ENCODE data around the gene NLGN4Y. TPM values are rescaled to one million over a fixed set of nuclear protein-coding genes. Genes with fewer than 3 reads are reported as not detected.

Gene NLGN4Y
- total RNA-seq, 1 experiment from 2014 or later = not detected

DNA sequence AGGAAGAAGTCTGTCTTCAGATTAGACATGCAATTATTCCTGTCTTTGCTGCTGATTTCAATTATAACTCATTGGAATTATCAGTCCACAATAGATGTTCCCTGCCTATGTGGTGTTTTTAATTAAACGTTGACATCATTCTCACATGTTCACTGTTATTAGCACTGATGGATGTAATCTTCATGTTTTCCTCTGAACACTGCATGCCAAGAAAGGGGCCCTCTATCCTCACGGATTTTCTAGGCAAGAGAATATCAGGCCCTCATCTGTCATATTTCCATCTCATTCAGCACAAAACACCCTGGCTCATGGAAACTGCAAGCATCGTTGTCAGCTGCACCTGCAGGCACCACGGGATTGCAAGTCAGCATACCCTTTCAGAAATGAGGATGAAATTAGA lies 224.0 kb downstream of the NLGN4Y start:
- Histone ChIP-seq H3K9me3 (ENCODE audit: control insufficient read depth, insufficient read depth, low read depth, low read length) (no peaks in the 10 kb centered on the region), H3K36me3 (ENCODE audit: control insufficient read depth, insufficient read depth, low read length) (no peaks in the 10 kb centered on the region), H3K4me1 (ENCODE audit: control insufficient read depth, insufficient read depth, low read length) (no peaks in the 10 kb centered on the region), H3K4me3 (ENCODE audit: low read depth in 2 of 2, low read length in 2 of 2) (no peak overlapping the region), H3K27me3 (ENCODE audit: control insufficient read depth, insufficient read depth, low read length) (no peaks in the 10 kb centered on the region), H3K27ac (ENCODE audit: low read length) (no peak overlapping the region)
- ATAC-seq (no peak), DNase-seq (ENCODE audit: low read depth, low spot score) (no peak)
- BruUV-seq (replicated peaks) = no TSS peak
- ChIA-PET CTCF (no interaction called here), POLR2A (no interaction called here)
- intact Hi-C loops (cut with micrococcal nuclease; ENCODE audit: unreplicated experiment) = no loop called here
- TF ChIP-seq, protein P1, sequence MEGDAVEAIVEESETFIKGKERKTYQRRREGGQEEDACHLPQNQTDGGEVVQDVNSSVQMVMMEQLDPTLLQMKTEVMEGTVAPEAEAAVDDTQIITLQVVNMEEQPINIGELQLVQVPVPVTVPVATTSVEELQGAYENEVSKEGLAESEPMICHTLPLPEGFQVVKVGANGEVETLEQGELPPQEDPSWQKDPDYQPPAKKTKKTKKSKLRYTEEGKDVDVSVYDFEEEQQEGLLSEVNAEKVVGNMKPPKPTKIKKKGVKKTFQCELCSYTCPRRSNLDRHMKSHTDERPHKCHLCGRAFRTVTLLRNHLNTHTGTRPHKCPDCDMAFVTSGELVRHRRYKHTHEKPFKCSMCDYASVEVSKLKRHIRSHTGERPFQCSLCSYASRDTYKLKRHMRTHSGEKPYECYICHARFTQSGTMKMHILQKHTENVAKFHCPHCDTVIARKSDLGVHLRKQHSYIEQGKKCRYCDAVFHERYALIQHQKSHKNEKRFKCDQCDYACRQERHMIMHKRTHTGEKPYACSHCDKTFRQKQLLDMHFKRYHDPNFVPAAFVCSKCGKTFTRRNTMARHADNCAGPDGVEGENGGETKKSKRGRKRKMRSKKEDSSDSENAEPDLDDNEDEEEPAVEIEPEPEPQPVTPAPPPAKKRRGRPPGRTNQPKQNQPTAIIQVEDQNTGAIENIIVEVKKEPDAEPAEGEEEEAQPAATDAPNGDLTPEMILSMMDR (IDR thresholded peaks at IDR 0.05) = no peak
- no peak for TF ChIP-seq POLR2AphosphoS5 (IDR thresholded peaks at IDR 0.05; ENCODE audit: low read depth, low read length)
- TF ChIP-seq REST (IDR thresholded peaks at IDR 0.05; ENCODE audit: insufficient read depth in 1 of 2, low read depth in 2 of 2, low read length in 1 of 2) = no peak
- no peak for TF ChIP-seq TCF7L2 (IDR thresholded peaks at IDR 0.05; ENCODE audit: low read depth, low read length)
- no peak for TF ChIP-seq SIN3A (IDR thresholded peaks at IDR 0.05; ENCODE audit: borderline replicate concordance, insufficient read depth, low read depth, low read length)
- in situ Hi-C loops (cut with HindIII; ENCODE audit: low pct_unique_long_range_greater_than_20kb, low sequenced_read_pairs) = no loop called here

DNA sequence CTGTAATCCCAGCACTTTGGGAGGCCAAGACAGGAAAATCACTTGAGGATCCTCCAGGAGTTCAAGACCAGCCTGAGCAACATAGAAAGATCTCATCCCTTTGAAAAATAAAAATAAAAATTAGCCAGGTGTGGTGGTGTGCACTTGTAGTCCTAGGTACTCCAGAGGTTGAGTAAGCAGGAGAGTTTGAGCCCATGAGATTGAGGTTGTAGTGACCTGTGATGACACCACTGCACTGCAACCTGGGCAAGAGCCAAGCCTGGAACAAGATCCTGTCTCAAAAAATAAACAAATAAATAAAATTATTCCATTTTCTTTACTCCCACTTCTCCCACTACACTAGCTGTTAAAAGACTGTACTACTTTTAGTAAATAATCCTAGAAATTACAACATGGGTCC lies 231.2 kb downstream of the NLGN4Y start:
- Histone ChIP-seq H3K4me1 (ENCODE audit: control insufficient read depth, insufficient read depth, low read length) (no peaks in the 10 kb centered on the region), H3K36me3 (ENCODE audit: control insufficient read depth, insufficient read depth, low read length) (no peaks in the 10 kb centered on the region), H3K27ac (ENCODE audit: low read length) (no peak overlapping the region), H3K4me3 (ENCODE audit: low read depth in 2 of 2, low read length in 2 of 2) (no peak overlapping the region), H3K9me3 (ENCODE audit: control insufficient read depth, insufficient read depth, low read depth, low read length) (no peaks in the 10 kb centered on the region), H3K27me3 (ENCODE audit: control insufficient read depth, insufficient read depth, low read length) (no peaks in the 10 kb centered on the region)
- no TSS peak for BruUV-seq (replicated peaks)
- POLR2A ChIA-PET = no interaction called here
- in situ Hi-C loops (cut with HindIII; ENCODE audit: low pct_unique_long_range_greater_than_20kb, low sequenced_read_pairs) = no loop called here
- CTCF ChIA-PET = no interaction called here
- ATAC-seq (no peak), DNase-seq (ENCODE audit: low read depth, low spot score) (no peak)
- intact Hi-C loops (cut with micrococcal nuclease; ENCODE audit: unreplicated experiment) = no loop called here
- TF ChIP-seq TCF7L2 (IDR thresholded peaks at IDR 0.05; ENCODE audit: low read depth, low read length) (no peak), SIN3A (IDR thresholded peaks at IDR 0.05; ENCODE audit: borderline replicate concordance, insufficient read depth, low read depth, low read length) (no peak), REST (IDR thresholded peaks at IDR 0.05; ENCODE audit: insufficient read depth in 1 of 2, low read depth in 2 of 2, low read length in 1 of 2) (no peak), POLR2AphosphoS5 (IDR thresholded peaks at IDR 0.05; ENCODE audit: low read depth, low read length) (no peak)
- TF ChIP-seq, protein P1 (IDR thresholded peaks at IDR 0.05) = no peak
